SK-N-SH (cell line): ENCODE results near the gene EEA1. TPM values are rescaled to one million over a fixed set of nuclear protein-coding genes. Genes with fewer than 3 reads are reported as not detected.

Experiments used
- CTCF ChIA-PET: fragments of 300-600, 350-600 bp; formaldehyde crosslinking; extraction: SDS; loops from one replicate; lab custom pipeline; 2021; lab: Yijun Ruan, JAX
- POLR2A ChIA-PET: fragments of 350-600 bp; sonication (Branson Sonifier 250); formaldehyde crosslinking; extraction: SDS; loops from one replicate; lab custom pipeline; 2020; ENCODE audit warnings: antibody characterized with exemption, inconsistent platforms; lab: Yijun Ruan, JAX
- DNase-seq: peaks from one replicate; pipeline ENCODE4 v3.0.0; 2012
- H2AFZ ChIP-seq: fragments of 200-600 bp; sonication (generic); 2 replicates; pipeline ENCODE4 v1.8.1; 2016; ENCODE audit warnings: antibody characterized with exemption, mild to moderate bottlenecking, low read depth
- H3F3A ChIP-seq: fragments of 200-600 bp; sonication (generic); replicated peaks from 2 replicates; pipeline ENCODE3; 2016; ENCODE audit warnings: antibody characterized with exemption, mild to moderate bottlenecking; ENCODE audit not compliant: insufficient read depth
- H3K27ac ChIP-seq, 2 experiments: fragments of 200-500 bp in 1 of 2; fragments of 200-600 bp in 1 of 2; sonication (Bioruptor generic) in 1 of 2; sonication (generic), shearing (Covaris generic) in 1 of 2; 2 replicates each; pipeline versions ENCODE4 v1.5.1 to v1.6.1; 2014 to 2016; ENCODE audit warnings: low read depth in 2 of 2, inconsistent platforms in 1 of 2, low read length in 1 of 2, mild to moderate bottlenecking in 1 of 2, mixed read lengths in 1 of 2
- H3K27me3 ChIP-seq: fragments of 200-600 bp; sonication (generic), shearing (Covaris generic); 2 replicates; pipeline ENCODE4 v1.6.1; 2016; ENCODE audit warnings: mixed run types; ENCODE audit not compliant: insufficient read depth
- H3K36me3 ChIP-seq, 2 experiments: fragments of 200-500 bp in 1 of 2; fragments of 200-600 bp in 1 of 2; sonication (Bioruptor generic) in 1 of 2; sonication (generic) in 1 of 2; replicated peaks in 1 of 2; 2 replicates each; pipeline versions ENCODE3 to v1.5.1; 2014 to 2016; ENCODE audit warnings: low read length in 1 of 2, mild to moderate bottlenecking in 1 of 2; ENCODE audit not compliant: insufficient read depth in 2 of 2, control insufficient read depth in 1 of 2
- H3K4me1 ChIP-seq, 2 experiments: fragments of 200-500 bp in 1 of 2; fragments of 200-600 bp in 1 of 2; sonication (Bioruptor generic) in 1 of 2; sonication (generic), shearing (Covaris generic) in 1 of 2; 2 replicates each; pipeline versions ENCODE4 v1.5.1 to v1.6.1; 2014 to 2016; ENCODE audit warnings: low read depth in 1 of 2, low read length in 1 of 2, mixed run types in 1 of 2; ENCODE audit not compliant: insufficient read depth in 2 of 2, control insufficient read depth in 1 of 2
- H3K4me2 ChIP-seq: fragments of 200-600 bp; sonication (generic), shearing (Covaris generic); 2 replicates; pipeline ENCODE4 v1.6.1; 2017; ENCODE audit warnings: mixed run types
- H3K4me3 ChIP-seq, 2 experiments: fragments of 200-500 bp in 1 of 2; fragments of 200-600 bp in 1 of 2; sonication (Bioruptor generic) in 1 of 2; sonication (generic), shearing (Covaris generic) in 1 of 2; 2 replicates each; pipeline versions ENCODE4 v1.5.1 to v1.8.1; 2014 to 2016; ENCODE audit warnings: low read depth in 2 of 2, inconsistent platforms in 1 of 2, low read length in 1 of 2, mild to moderate bottlenecking in 1 of 2, mixed read lengths in 1 of 2, moderate library complexity in 1 of 2
- H3K79me2 ChIP-seq: fragments of 200-600 bp; sonication (generic); 2 replicates; pipeline ENCODE4 v1.8.1; 2017; ENCODE audit warnings: mild to moderate bottlenecking; ENCODE audit not compliant: insufficient read depth
- H3K9ac ChIP-seq: fragments of 200-600 bp; sonication (generic); 2 replicates; pipeline ENCODE4 v1.6.1; 2017; ENCODE audit warnings: mixed run types
- H3K9me2 ChIP-seq: fragments of 200-600 bp; sonication (generic); 2 replicates; pipeline ENCODE4 v1.6.1; 2017; ENCODE audit warnings: mixed run types
- H3K9me3 ChIP-seq: fragments of 200-600 bp; sonication (generic); 2 replicates; pipeline ENCODE4 v1.6.1; 2017; ENCODE audit warnings: mixed run types, mild to moderate bottlenecking, moderate library complexity
- H4K20me1 ChIP-seq: fragments of 200-600 bp; sonication (generic); 2 replicates; pipeline ENCODE4 v1.6.1; 2017; ENCODE audit warnings: mild to moderate bottlenecking, mixed run types; ENCODE audit not compliant: insufficient read depth
- CHD2 ChIP-seq: fragments of 150-350 bp; IDR thresholded peaks from 2 replicates; pipeline ENCODE4 v1.6.1; 2018; ENCODE audit warnings: low read length; ENCODE audit not compliant: partially characterized antibody
- FOSL2 ChIP-seq: IDR thresholded peaks from 2 replicates; pipeline ENCODE4 v1.4.0; 2012; ENCODE audit warnings: low read depth, mild to moderate bottlenecking, moderate library complexity, borderline replicate concordance
- MAX ChIP-seq: IDR thresholded peaks from 2 replicates; pipeline ENCODE4 v1.4.0; 2012; ENCODE audit warnings: low read depth
- MEF2A ChIP-seq: IDR thresholded peaks from 2 replicates; pipeline ENCODE4 v1.4.0; 2012; ENCODE audit warnings: low read depth, borderline replicate concordance
- NRF1 ChIP-seq: IDR thresholded peaks from 2 replicates; pipeline ENCODE4 v1.6.1; 2012; ENCODE audit warnings: low read depth, mild to moderate bottlenecking, low read length
- PBX3 ChIP-seq: IDR thresholded peaks from 2 replicates; pipeline ENCODE4; 2012
- POLR2AphosphoS5 ChIP-seq: IDR thresholded peaks from 2 replicates; pipeline ENCODE4 v1.6.1; 2012; ENCODE audit warnings: low read depth, low read length
- RAD21 ChIP-seq: IDR thresholded peaks from 2 replicates; pipeline ENCODE4 v1.6.1; 2012; ENCODE audit warnings: mild to moderate bottlenecking, low read length
- TAF1 ChIP-seq: IDR thresholded peaks from 2 replicates; pipeline ENCODE4 v1.6.1; 2012; ENCODE audit warnings: low read depth, mild to moderate bottlenecking, low read length, moderate library complexity, borderline replicate concordance
- USF2 ChIP-seq: fragments of 150-350 bp; IDR thresholded peaks from 2 replicates; pipeline ENCODE4 v1.6.1; 2017; ENCODE audit warnings: antibody characterized with exemption, low read length, low read depth, borderline replicate concordance
- YY1 ChIP-seq: IDR thresholded peaks from 2 replicates; pipeline ENCODE4 v1.4.0; 2012; ENCODE audit warnings: low read depth, mild to moderate bottlenecking
- WGBS: methylation state at CpG from one replicate; pipeline ENCODE4 v1.1.6; 2017; ENCODE audit warnings: low lambda C conversion rate; 5-methylcytosine and 5-hydroxymethylcytosine counted together
- polyA plus RNA-seq, 3 experiments: library from polyadenylated mRNA; depleted of rRNA; stranded (reverse); fragments of >200 nt; gene quantifications; 2 replicates each; pipeline ENCODE4 v1.2.3, GENCODE V29; 2012

The EEA1 gene
- polyA plus RNA-seq, 1 of the 3 experiments (the other 2 are of a cell fraction), result 1.5 TPM

- no peak for DNase-seq
- H4K20me1 ChIP-seq, result no peaks in the 10 kb centered on the region
- H3K4me3 ChIP-seq, result no peak overlapping the region
- no peaks in the 10 kb centered on the region; a peak in 2 of 4 replicates for H3K4me1 ChIP-seq
- H3K27ac ChIP-seq, result no peak overlapping the region
- no peaks in the 10 kb centered on the region for H3K27me3 ChIP-seq
- peaks cover 47 to 61% of the 10 kb centered on the region in 2 experiments for H3K36me3 ChIP-seq
- ChIA-PET CTCF (no interaction called here), POLR2A (no interaction called here)
- no peaks in the 10 kb centered on the region for H3K79me2 ChIP-seq
- no peak overlapping the region for H3K9ac ChIP-seq
- no peaks in the 10 kb centered on the region for H3F3A ChIP-seq
- TF ChIP-seq USF2 (no peak), MAX (no peak)
- H3K9me2 ChIP-seq, result peaks cover 6% of the 10 kb centered on the region; the same call in 1 of the 2 replicates
- H2AFZ ChIP-seq, result no peak overlapping the region
- H3K9me3 ChIP-seq, result no peaks in the 10 kb centered on the region; the same call in 1 of the 2 replicates
- H3K4me2 ChIP-seq, result no peak overlapping the region
Measured at GRCh38 chr12:92775416-92775815, 153.7 kb downstream of the EEA1 start.

- Histone ChIP-seq H3K4me2 (no peak overlapping the region), H3K9me2 (peaks cover 6% of the 10 kb centered on the region; the same call in 1 of the 2 replicates), H4K20me1 (no peaks in the 10 kb centered on the region), H3K9ac (no peak overlapping the region), H3F3A (no peaks in the 10 kb centered on the region), H3K9me3 (no peaks in the 10 kb centered on the region; the same call in 1 of the 2 replicates), H3K27ac (no peak overlapping the region), H3K79me2 (no peaks in the 10 kb centered on the region), H3K27me3 (no peaks in the 10 kb centered on the region), H3K4me3 (no peak overlapping the region), H3K4me1 (no peaks in the 10 kb centered on the region; a peak in 2 of 4 replicates), H2AFZ (no peak overlapping the region), H3K36me3 (peaks cover 10 to 26% of the 10 kb centered on the region in 2 experiments)
- ChIA-PET POLR2A (no interaction called here), CTCF (interaction anchor here (1.5 kb wide), 1 partner anchor 8 kb away, joined by 4 read pairs; no protein-coding TSS in a partner anchor)
- no peak for TF ChIP-seq TAF1
- TF ChIP-seq POLR2AphosphoS5, result no peak
- no peak for TF ChIP-seq USF2
- no peak for TF ChIP-seq MAX
- TF ChIP-seq CHD2, result no peak
- TF ChIP-seq PBX3, result no peak
- TF ChIP-seq NRF1, result no peak
- TF ChIP-seq FOSL2, result no peak
- TF ChIP-seq YY1, result no peak
- no peak for TF ChIP-seq MEF2A
- no peak for TF ChIP-seq RAD21
- WGBS, result 86% methylated on average over 1 of the region's 1 CpG
- DNase-seq, result no peak
Measured at GRCh38 chr12:92771001-92771400, 158.1 kb downstream of the EEA1 start.
